NCI-H69 (cell line): ENCODE data around the gene GNG12.
A peak's percentile ranks its signal among the peaks of the same experiment; 100 is the strongest.

Source experiments
- DNase-seq: peaks from one replicate; lab custom pipeline; 2025; lab: John Stamatoyannopoulos, UW

GNG12 gene

DNA sequence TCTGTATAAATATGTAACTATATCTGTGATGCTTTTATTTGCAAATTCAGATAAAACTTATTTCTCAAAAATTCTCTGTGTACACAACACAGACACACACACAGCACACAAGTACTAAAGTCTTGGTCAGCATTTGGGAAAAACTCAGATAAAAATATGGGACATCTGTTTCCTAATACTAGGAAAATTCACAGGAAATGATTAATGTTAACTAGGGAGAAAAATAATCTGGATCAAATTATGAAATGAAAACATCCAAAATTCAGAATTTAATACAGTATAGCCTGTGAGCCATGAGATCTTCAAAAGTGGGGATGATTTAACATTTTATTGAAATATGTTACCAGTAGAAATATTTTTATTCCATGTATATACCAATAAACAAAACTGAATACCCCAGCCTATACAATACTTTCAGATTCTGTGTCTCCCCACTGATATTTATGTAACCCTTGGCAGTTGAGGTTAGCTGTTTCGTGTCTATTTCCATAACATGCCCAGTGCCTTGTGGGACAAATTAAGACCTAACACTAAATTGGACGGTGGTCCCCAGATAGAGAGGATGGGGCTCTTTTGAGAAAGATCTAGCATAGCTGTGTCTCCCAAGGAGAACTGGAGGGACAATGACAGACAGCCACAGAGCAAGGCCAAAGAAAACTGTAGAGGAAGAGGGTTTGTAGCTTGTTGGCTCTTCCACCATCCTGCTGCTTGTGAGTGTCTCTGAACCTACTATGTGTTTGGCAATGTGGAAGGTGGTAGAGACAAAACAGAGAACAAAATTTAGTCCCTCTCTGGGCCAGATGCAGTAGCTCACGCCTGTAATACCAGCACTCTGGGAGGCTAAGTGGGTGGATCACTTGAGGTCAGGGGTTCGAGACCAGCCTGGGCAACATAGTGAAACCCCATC lies 47.2 kb downstream of the GNG12 start:
- DNase-seq = no peak

DNA sequence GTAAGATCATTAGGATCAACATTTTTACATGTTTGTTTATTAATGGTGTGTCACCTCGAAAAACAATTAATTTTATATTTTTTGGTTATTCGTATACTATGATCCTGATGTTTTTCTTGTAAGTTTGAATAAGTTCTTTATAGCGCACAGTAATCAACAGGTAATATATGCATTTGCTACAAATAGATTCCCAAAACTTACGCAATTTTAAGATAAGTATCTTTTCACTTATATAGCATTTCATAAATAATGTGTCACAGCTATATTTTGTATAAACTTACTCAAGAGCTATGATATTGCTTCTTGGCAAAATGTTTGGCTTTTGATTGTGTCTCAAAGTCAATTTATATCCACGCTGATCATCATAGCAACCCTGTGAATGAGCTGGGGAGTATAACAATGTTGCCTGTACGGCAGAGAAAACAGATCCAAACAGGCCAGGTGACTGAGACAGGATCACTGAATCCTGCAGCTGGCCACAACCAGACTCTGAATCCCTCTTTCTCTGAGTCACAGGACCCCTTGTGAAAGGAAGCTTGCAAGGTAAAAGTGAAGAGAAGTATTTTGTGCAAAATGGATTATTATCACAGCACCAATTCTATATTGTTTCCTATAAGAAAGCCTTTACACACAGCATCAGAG lies 48.6 kb downstream of the GNG12 start:
- no peak for DNase-seq

DNA sequence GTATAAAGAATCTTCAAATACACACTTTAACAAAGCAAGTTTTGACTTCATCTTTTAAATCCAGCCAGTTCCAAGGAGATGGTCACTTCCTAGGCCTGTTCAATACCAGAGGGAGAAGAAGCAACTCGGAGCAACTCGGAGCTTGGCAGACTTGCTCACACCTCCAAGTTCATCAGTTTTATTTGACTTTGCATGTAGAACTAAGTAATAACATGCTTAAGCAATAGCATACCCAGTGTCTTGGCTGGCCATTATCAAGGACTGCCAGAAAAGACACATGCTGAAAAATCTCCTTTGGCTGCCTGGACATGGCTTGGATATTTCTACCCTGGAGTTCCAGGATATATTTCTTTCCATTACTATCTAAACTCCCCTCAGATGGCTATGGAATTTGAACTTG lies 52.6 kb downstream of the GNG12 start:
- DNase-seq = no peak

DNA sequence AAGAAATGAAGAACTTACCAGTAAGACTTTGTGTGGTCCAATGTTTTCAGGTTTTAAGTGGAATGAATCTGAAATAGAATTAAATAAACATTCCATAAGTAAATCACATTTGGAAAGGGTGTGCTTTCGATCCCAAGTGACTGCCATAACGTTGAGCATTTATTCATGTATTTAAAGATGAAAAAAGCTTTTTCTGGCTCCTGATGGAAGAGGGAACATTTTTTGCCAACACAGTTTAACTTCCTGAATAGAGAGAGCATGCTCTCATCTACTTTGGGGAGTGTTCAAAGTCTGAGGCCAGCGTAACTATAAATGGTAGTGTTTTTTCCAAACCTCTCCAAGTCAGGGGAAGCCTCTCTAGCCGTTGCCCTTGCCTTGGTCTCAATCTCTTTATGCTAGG lies 55.8 kb downstream of the GNG12 start:
- DNase-seq = no peak

DNA sequence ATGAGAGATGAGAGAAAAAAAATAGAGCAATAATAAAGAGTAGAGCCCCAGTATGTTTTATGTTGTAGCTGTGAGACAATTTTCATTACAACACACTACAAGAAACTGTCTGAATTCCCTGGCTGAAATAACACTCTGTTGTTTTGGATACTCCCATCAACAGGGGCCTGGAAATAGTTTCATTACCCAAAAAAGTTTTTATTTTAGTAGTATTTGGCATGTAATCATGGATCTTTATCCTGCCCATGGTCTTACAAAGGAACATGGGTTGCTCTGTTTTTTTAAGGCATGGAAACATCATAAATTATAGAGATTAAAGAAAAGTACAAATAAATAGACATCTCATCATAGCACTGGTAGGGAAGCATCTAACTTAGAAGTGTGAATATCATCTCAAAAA lies 56.3 kb downstream of the GNG12 start:
- no peak for DNase-seq

DNA sequence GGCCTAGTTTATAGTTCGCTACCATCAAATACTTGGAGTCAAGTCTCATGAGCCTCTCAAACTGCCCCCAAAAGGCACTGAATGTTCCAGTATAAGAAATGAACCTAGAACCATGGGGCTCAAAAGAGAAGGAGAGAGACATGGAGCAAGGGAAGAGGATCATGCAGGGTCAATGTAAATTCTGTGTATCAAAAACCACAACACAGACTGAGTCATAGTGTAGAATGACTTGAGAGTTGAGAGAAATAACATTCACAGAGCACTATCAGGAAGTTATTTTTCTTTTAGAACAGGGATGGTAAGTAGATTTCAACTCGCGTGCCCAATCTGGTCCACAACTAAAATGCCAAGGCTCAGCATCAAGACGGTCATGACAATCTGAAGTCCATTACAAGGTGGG lies 59.8 kb downstream of the GNG12 start:
- no peak for DNase-seq

DNA sequence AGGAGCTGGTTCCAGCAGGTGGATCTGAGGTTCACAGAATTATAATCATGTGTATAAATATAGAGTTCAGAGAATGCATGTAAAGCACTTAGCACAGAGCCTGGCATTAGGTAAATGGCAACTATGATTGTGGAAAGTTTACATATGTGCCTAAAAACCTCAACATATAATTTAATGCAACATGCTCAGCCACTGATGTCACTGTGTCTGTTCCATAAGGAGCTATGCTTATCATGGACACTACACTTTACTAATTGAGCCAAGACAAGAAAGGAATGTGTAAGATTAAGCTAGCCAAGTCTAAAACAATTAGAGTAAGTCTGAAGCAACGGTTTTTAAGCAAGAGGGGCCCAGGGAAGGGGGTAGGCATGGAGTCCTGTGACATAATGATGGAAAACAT lies 61.5 kb downstream of the GNG12 start:
- DNase-seq = peak; percentile 63

DNA sequence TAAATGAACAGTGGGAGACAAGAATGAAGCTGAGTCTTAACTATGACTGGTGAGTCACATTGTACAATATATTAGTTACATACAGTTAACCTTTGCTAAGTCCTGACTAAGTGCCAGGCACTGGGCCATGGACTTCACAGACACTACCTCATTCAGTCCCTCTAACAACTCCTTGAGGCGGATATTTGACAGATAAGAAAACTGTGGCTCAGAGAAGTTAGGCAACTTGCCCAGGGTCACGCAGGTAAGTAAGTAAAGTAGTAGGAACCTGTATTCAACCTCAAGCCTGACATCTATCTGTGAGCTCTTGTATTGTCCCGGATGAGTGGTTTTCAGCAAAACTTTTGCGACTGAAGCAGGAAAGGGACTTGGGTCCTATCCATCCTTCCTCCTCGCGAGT lies 62.1 kb downstream of the GNG12 start:
- peak; percentile 21 for DNase-seq

DNA sequence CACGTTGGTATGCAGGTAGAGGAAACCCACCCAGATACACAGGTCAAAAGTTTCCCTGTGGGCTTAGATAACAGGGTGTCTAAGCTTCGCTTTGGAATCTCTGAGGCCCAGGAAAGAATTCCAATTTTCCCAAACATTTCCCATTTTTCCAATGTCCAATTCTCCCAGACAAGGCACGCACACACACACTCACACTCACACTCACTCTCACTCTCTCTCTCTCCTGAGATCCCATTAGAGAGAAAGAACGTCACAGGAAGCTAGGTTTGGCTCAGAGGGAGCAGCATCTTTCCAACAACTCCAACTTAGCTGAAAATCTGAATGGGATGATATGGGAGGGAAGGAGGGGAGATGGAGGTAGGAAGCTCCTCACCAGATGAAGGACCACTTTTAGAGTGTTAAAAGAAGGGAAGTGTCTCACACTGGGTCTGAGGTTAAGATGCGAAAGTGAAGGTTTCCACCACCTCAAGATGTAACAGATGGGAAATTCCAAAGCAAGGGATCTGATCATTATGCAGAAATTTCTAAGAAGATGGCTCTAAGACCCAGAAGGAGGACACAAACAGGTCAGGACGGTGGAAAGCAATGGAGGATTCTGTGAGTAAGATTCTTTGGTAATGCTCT lies 63.5 kb downstream of the GNG12 start:
- no peak for DNase-seq

DNA sequence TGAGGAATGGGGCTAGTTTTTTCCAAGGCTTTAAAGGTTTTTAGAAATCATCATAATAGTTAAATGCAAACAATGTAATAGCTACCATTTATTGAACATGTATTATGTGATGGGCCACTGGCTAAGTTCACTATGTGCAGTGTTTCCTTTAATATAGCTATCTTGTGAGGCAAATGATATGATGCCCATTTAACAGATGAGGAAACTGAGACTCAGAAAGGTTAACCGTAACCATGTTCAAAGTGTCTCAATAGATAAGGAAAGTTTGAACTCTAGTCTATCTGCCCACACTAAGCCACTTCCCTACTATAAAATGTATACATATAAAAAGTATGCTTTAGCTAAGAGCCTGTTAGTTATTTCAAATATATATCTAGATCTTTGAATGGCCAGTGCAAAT lies 64.8 kb downstream of the GNG12 start:
- DNase-seq = no peak

DNA sequence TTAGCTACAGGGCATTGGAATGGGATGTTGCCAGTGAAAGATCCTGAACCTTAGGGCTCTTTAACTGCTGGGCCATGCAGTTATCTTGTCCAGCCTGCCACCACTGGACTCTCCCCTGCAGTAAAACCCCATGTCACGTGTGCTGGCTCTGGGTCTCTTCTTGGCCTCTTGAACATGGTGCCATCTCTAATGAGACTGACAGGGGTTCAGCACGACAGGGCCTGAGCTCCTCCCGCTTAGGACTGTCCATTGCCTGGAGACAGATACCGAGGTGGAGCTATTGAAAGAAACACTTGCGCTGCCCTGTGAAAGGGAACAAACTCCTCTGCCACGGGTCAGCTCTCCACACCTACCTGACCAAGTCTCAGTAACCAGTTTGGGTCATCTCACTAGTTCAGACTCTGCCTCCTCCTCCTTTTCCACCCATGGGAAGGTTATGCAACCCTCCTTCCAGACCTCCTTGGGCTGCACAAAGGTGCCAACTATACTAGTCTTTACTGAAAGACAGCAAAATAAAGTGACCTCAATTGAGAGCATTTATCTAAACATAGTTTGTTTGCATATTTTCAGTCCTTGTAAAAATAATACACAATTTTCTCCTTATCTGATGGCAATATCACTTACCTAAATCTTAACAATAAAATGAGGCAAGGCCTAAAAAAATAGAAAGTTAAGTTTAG lies 66.0 kb downstream of the GNG12 start:
- DNase-seq = no peak

DNA sequence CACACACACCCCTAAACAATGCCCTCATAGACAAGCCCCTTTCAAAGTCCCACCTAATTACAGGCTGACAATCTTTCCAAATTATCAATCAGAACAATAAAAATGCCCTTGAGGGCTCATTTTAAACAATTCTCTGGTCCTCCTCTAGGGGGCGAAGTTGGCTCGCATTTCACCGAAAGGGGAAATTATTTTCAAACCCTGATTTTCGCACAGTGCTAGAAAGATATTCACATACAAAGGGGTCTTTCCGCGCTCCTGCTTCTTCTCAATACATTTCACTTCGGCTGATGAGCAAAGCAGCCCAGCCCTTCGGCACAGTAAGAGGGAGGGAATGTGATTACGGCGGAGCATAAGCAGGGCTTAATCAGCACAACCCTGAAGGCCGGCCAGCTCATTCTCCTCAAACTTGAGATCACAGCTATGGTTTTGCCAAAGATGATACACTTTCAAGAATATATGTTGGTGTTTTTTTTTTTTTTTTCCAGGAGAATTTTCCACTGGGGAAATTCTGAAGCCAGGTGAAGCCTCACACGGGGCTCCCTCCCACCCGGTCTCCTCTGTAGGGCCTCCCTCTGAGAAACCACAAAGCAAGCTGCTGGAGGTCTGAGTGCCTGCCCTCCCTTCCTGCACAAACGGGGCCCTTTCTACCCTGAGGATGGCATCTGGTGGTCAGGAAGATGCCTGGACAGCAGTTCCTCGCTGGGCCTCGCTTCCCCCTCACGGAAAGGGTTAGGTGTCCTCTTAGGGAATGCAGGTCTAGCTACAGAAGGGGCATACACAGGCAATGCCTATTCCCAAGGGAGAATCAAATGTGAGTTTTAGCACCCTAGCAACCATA lies 66.9 kb downstream of the GNG12 start:
- DNase-seq = peak; percentile 82

DNA sequence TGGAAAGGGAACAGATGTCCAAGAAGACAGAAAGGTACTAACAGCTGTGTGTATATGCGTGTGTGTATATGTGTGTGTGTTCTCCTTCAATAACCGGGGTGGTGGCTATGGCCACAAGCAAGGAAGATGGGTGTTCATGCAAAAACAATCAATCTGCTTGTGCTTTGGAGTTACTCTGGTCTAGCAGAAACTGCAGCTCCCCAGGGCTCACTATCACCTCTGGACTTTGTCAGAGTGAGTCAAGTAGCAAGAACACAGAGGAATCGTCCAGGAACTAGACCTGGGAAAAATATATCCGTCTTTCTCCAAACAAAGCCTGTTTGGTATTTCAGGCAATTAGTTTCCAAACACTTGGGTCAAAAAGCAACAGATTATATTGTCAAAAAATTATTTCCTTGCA lies 68.6 kb downstream of the GNG12 start:
- peak; percentile 91 for DNase-seq

DNA sequence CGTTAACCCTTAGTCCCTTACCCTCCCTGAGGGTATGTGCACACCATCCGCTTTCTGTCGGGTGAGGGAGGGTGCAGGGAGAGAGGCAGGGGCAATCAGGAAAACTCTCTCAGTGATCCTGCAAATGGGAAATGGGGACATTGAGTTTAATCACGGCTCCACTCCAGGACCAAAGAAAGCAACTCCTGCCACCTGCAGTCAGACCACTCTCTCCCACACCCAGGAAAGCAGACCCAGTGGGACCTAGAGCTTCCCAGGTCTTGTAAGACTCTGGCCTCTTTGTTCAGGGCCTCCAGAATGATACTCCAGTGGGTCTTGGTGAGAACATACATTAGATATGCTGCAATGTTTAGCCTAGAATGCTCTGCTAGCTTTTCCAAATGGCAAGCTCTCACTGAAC lies 71.5 kb downstream of the GNG12 start:
- DNase-seq = peak; percentile 25

DNA sequence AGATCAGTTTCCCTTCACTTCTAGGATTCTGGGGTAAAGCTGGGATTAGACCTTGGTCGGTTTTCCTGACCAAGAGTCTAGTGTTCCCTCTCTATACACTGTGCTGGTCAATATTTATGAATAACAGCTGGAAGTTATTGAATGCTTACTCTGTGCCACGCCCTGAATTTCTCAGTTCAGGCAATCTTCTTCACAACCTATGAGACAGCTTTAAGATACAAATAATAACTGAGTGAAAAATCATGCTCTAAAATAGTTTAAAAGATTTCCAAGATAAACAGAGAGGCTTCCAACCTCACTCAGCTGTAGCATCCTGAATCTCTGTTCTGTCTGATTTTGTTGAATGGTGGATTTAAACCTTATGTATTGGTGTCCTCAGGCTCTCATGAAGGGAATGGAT lies 72.2 kb downstream of the GNG12 start:
- DNase-seq = peak; percentile 27

DNA sequence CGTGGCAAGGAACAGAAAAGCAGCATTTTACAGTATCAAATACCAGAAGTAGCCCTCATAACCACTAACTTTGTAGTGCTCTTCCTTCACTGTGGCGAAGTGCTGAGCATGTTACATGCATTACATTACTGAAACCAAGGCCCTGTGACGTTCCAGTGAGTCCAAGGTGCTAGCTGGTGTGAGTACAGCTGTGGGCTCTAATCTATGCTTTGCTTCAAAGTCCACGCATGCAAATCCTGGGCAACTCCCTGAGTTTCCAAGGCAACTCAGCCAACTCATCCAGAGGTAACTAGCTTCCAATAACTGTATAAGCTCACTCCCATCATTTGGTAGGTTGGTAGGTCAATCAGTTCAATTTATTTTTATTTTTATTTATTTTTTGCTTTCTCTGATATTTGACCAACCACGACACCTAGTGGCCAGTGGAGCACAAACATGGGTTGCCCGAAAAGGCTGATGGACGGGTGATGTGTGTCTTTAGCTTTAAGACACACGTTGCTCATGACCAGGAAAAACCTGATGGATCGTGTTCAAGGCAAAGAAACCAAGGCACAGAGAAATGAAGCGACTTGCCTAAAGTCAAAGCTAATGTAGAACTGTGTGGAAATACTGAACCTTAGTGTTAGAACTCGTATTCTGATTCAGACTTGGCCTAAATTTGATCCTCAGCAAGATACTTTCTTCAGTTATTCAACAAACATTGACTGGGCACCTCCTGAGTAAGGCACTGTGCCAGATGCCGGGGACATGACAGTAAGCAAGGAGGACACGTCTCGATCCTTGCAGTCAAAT lies 73.0 kb downstream of the GNG12 start:
- DNase-seq = peak; percentile 82

DNA sequence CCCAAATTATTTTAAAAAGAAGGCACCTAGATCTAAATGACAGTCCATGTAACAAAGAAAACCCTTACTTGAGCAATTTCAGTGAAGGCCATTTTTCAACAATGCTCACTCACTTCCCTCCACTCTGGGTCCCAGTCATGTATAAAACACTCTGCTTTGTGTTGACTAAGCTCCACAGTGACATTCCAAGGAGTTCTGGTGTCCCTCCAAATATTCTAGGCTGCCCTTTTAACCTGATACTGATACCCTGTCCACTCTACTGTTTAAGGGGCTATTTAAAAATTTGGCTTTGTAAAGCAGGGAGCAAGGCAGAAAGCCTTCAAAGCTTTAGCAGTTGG lies 73.6 kb downstream of the GNG12 start:
- no peak for DNase-seq

DNA sequence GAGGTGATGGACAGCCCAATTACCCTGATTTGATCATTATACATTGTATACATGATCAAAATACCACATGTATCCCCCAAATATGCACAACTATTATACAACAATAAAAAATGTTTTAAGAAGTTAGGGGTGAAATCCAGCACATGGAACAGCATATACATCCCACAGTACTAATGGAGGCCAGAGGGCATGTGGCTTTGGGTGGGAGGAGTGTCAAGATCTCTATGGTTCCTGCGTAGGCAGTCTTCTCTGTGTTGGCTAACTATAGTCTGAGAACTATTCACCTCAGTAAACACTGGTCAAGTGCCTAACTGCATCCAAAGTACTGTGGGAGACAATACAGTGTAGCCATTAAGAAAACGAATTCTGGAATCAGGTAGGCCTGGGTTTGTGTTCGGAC lies 74.2 kb downstream of the GNG12 start:
- no peak for DNase-seq

DNA sequence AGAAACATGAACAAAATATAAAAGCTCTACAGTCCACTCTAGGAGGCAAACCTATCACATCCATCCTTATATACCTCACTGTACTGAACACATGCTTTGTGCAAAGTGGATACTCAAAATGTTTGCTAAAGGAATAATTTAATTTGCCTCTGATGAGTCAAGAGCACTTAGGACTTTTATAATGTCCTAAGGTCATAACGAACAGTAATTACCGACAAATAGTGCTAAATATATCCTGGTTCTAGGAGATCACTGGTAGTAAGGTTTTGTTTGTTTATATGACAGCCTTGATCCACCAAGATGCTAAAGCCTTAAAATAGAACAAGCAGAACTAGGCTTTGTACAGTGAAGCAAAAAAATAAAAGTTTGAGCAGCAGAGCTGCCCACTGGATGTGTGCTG lies 77.6 kb downstream of the GNG12 start:
- DNase-seq = peak; percentile 57

DNA sequence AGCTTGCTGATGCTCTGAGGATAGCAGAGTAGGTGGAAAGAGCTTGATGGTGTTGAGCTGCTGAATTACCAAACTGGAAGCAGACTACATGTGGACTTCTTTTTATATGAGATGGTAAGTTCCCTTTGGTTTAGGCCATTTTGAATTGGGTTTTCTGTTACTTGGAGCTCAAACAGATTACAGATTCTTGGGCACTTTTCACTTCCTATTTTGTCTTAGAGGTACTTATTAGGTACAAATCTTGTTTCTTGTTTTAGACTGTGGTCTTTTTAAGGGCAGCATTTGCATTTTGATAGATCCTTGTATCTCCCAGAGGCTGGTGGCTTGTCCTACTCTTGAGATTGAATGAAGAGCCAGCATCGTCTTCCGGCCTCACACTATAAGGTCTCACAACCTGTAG lies 78.1 kb downstream of the GNG12 start:
- DNase-seq = no peak

DNA sequence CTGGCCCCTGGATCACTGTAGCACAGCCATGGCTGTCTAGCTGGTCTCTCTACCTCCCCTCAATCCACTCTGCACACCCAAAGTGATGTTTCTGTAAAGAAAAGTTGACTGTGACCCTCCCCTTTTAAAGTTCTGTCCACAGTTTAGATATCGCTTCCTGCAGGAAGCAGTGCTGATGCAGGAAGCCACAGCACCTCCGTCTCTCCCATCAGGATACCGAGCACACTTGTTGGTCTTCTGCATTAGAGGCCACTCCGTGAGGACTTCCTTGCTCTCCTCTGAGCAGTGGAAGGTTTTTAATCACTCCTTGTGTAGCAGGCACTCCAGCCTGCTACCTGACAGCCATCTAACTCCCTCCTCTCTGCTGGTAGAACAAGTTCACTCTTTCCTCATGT lies 78.7 kb downstream of the GNG12 start:
- no peak for DNase-seq
